ENCODE data around the gene CDSN.

DNA sequence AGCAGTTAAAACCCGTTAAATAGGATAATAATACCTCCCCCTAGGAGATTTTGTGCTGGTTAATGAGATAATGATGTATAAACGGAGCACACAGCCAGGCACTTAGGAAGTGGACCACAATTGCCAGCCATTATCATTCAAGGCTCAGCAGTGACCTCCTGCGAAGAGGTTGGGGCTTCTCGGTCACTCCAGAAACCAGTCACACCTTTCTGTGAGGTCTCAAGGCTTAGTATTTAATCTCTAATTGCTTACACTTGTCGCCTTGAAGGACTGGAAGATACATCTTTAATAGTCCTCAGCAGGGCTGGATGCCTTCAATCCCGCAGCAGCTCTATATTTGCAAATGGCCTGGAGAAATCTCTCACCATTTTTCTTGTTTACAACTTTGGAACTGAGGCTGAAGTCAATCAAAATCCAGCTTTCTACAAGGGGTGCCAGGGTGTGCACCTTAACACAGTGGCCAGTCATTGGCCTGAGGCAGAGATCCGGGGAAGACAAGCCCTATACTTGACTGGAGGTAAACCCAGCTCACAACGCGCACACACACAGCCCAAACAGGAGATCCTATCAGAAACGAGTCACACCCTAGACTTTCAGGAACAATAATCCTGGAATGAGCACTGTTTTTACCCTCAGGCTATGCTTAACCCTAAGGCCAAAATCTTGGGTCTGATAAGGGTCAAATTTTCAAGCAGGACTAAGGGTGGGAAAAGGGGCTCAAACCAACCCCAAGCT, 49.0 kb upstream of the CDSN start:
- no peak for TF ChIP-seq RARB (CRISPR knock-in tag; IDR thresholded peaks at IDR 0.05)
- TF ChIP-seq ZNF565 (CRISPR knock-in tag; conservative IDR thresholded peaks at IDR 0.05; ENCODE audit: low read depth): no peak
- TF ChIP-seq ARNTL (CRISPR knock-in tag; IDR thresholded peaks at IDR 0.05; ENCODE audit: borderline replicate concordance, low read depth): no peak
- no peak for TF ChIP-seq ZFP3 (CRISPR knock-in tag; IDR thresholded peaks at IDR 0.05)
- no peak for TF ChIP-seq ZFP30 (CRISPR knock-in tag; IDR thresholded peaks at IDR 0.05)
- TF ChIP-seq, protein P1, sequence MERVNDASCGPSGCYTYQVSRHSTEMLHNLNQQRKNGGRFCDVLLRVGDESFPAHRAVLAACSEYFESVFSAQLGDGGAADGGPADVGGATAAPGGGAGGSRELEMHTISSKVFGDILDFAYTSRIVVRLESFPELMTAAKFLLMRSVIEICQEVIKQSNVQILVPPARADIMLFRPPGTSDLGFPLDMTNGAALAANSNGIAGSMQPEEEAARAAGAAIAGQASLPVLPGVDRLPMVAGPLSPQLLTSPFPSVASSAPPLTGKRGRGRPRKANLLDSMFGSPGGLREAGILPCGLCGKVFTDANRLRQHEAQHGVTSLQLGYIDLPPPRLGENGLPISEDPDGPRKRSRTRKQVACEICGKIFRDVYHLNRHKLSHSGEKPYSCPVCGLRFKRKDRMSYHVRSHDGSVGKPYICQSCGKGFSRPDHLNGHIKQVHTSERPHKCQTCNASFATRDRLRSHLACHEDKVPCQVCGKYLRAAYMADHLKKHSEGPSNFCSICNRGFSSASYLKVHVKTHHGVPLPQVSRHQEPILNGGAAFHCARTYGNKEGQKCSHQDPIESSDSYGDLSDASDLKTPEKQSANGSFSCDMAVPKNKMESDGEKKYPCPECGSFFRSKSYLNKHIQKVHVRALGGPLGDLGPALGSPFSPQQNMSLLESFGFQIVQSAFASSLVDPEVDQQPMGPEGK (CRISPR knock-in tag; IDR thresholded peaks at IDR 0.05; ENCODE audit: borderline replicate concordance): no peak
- TF ChIP-seq TCF4 (CRISPR knock-in tag; IDR thresholded peaks at IDR 0.05; ENCODE audit: borderline replicate concordance): no peak
- no peak for TF ChIP-seq CSDC2 (CRISPR knock-in tag; IDR thresholded peaks at IDR 0.05)
- no peak for TF ChIP-seq TOX (CRISPR knock-in tag; IDR thresholded peaks at IDR 0.05; ENCODE audit: borderline replicate concordance)
- no peak for TF ChIP-seq SNAI2 (CRISPR knock-in tag; IDR thresholded peaks at IDR 0.05)
- TF ChIP-seq, protein P2, sequence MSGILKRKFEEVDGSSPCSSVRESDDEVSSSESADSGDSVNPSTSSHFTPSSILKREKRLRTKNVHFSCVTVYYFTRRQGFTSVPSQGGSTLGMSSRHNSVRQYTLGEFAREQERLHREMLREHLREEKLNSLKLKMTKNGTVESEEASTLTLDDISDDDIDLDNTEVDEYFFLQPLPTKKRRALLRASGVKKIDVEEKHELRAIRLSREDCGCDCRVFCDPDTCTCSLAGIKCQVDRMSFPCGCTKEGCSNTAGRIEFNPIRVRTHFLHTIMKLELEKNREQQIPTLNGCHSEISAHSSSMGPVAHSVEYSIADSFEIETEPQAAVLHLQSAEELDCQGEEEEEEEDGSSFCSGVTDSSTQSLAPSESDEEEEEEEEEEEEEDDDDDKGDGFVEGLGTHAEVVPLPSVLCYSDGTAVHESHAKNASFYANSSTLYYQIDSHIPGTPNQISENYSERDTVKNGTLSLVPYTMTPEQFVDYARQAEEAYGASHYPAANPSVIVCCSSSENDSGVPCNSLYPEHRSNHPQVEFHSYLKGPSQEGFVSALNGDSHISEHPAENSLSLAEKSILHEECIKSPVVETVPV (CRISPR knock-in tag; IDR thresholded peaks at IDR 0.05): no peak
- no peak for TF ChIP-seq OSR1 (CRISPR knock-in tag; IDR thresholded peaks at IDR 0.05)
- TF ChIP-seq, protein P3, sequence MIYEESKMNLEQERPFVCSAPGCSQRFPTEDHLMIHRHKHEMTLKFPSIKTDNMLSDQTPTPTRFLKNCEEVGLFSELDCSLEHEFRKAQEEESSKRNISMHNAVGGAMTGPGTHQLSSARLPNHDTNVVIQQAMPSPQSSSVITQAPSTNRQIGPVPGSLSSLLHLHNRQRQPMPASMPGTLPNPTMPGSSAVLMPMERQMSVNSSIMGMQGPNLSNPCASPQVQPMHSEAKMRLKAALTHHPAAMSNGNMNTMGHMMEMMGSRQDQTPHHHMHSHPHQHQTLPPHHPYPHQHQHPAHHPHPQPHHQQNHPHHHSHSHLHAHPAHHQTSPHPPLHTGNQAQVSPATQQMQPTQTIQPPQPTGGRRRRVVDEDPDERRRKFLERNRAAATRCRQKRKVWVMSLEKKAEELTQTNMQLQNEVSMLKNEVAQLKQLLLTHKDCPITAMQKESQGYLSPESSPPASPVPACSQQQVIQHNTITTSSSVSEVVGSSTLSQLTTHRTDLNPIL (CRISPR knock-in tag; IDR thresholded peaks at IDR 0.05; ENCODE audit: low read depth): no peak
- TF ChIP-seq ISL1 (CRISPR knock-in tag; IDR thresholded peaks at IDR 0.05): no peak
